Endothelial cell of umbilical vein (primary cell): ENCODE results near the gene LAMTOR2. TPM values are rescaled to one million over a fixed set of nuclear protein-coding genes. Genes with fewer than 3 reads are reported as not detected.

Experiments
- BruUV-seq: library from RNA; stranded (reverse); fragments of 400-500 nt; replicated peaks from 2 replicates; lab custom pipeline; 2021; lab: Mats Ljungman, UMichigan
- CTCF ChIA-PET: fragments of 300-600, 350-600 bp; sonication (Branson Sonifier 250); formaldehyde crosslinking; loops from one replicate; lab custom pipeline; 2021; ENCODE audit warnings: antibody characterized with exemption, inconsistent platforms; lab: Charles Lee
- POLR2A ChIA-PET: fragments of 300-600, 350-600 bp; sonication (Branson Sonifier 250); formaldehyde crosslinking; loops from one replicate; lab custom pipeline; 2021; ENCODE audit warnings: antibody characterized with exemption, inconsistent platforms; lab: Charles Lee
- DNase-seq: peaks from one replicate; pipeline ENCODE4 v3.0.0-alpha.2; 2011; ENCODE audit warnings: low read depth, low spot score
- FAIRE-seq: peaks from 2 replicates; lab custom pipeline; 2011; peaks lifted over from hg19 to GRCh38; lab: Jason Lieb, UNC
- H2AFZ ChIP-seq: 2 replicates; pipeline ENCODE4 v1.6.0; 2012; ENCODE audit warnings: low read depth, low read length, control low read depth, inconsistent platforms
- H3K27ac ChIP-seq: 2 replicates; pipeline ENCODE4 v1.5.1; 2011; ENCODE audit warnings: low read depth, mild to moderate bottlenecking, control low read depth, low read length, moderate library complexity; ENCODE audit not compliant: insufficient read depth
- H3K27me3 ChIP-seq, 2 experiments: 2 replicates each; pipeline versions ENCODE4 v1.6.0 to v1.6.1; 2011; ENCODE audit warnings: low read length in 2 of 2, mixed read lengths in 1 of 2; ENCODE audit not compliant: control insufficient read depth in 2 of 2, insufficient read depth in 2 of 2
- H3K36me3 ChIP-seq, 2 experiments: 2 replicates in 1 of 2; 3 replicates in 1 of 2; pipeline ENCODE4 v1.5.1; 2011; ENCODE audit warnings: low read length in 2 of 2, mild to moderate bottlenecking in 1 of 2, moderate library complexity in 1 of 2; ENCODE audit not compliant: control insufficient read depth in 2 of 2, insufficient read depth in 2 of 2; ENCODE audit errors: extremely low read depth in 1 of 2
- H3K4me1 ChIP-seq: 3 replicates; pipeline ENCODE4 v1.5.1; 2011; ENCODE audit warnings: mild to moderate bottlenecking, low read length; ENCODE audit not compliant: control insufficient read depth, insufficient read depth; ENCODE audit errors: extremely low read depth
- H3K4me2 ChIP-seq: 2 replicates; pipeline ENCODE4 v1.6.1; 2011; ENCODE audit warnings: low read length, control low read depth, mixed read lengths; ENCODE audit not compliant: insufficient read depth
- H3K4me3 ChIP-seq, 3 experiments: fragments of 200-600 bp in 1 of 3; sonication (generic), shearing (Covaris generic) in 1 of 3; replicated peaks in 1 of 3; 2 replicates each; pipeline ENCODE4 v1.5.1; 2011 to 2016; ENCODE audit warnings: control low read depth in 3 of 3, low read length in 3 of 3, mild to moderate bottlenecking in 2 of 3, inconsistent platforms in 1 of 3, low read depth in 1 of 3, moderate library complexity in 1 of 3; ENCODE audit not compliant: insufficient read depth in 1 of 3
- H3K79me2 ChIP-seq: 2 replicates; pipeline ENCODE4 v1.6.0; 2012; ENCODE audit warnings: low read length, inconsistent platforms; ENCODE audit not compliant: control insufficient read depth, insufficient read depth
- H3K9ac ChIP-seq: replicated peaks from 2 replicates; pipeline ENCODE3; 2011; ENCODE audit warnings: low read length, control low read depth; ENCODE audit not compliant: insufficient read depth; ENCODE audit errors: extremely low read depth
- H3K9me1 ChIP-seq: replicated peaks from 3 replicates; pipeline ENCODE4 v1.6.0; 2011; ENCODE audit warnings: mild to moderate bottlenecking, low read length; ENCODE audit not compliant: control insufficient read depth, insufficient read depth; ENCODE audit errors: extremely low read depth
- H3K9me3 ChIP-seq: replicated peaks from 2 replicates; pipeline ENCODE4 v1.5.1; 2012; ENCODE audit warnings: low read length, inconsistent platforms; ENCODE audit not compliant: control insufficient read depth, insufficient read depth
- H4K20me1 ChIP-seq: replicated peaks from 2 replicates; pipeline ENCODE3; 2011; ENCODE audit warnings: mild to moderate bottlenecking, low read length; ENCODE audit not compliant: control insufficient read depth, insufficient read depth; ENCODE audit errors: extremely low read depth
- EZH2 ChIP-seq: IDR thresholded peaks from 2 replicates; pipeline ENCODE4 v1.6.1; 2012; ENCODE audit warnings: borderline replicate concordance, low read depth, mild to moderate bottlenecking, moderate library complexity, low read length, inconsistent platforms; ENCODE audit not compliant: severe bottlenecking
- FOS ChIP-seq: IDR thresholded peaks from 2 replicates; pipeline ENCODE4 v1.6.1; 2011; ENCODE audit warnings: mild to moderate bottlenecking, low read length, moderate library complexity, borderline replicate concordance; ENCODE audit not compliant: insufficient read depth
- GATA2 ChIP-seq: IDR thresholded peaks from 2 replicates; pipeline ENCODE4 v1.7.0; 2011; ENCODE audit warnings: low read depth, mild to moderate bottlenecking, moderate library complexity, mixed read lengths, low read length; ENCODE audit not compliant: insufficient read length, insufficient read depth
- JUN ChIP-seq: IDR thresholded peaks from 2 replicates; pipeline ENCODE4 v1.6.1; 2011; ENCODE audit warnings: borderline replicate concordance, low read depth; ENCODE audit not compliant: insufficient read length, insufficient read depth
- MYC ChIP-seq: IDR thresholded peaks from one replicate; pipeline ENCODE4 v1.6.1; 2011; ENCODE audit warnings: mild to moderate bottlenecking, low read depth, low read length
- POLR2A ChIP-seq: IDR thresholded peaks from 2 replicates; pipeline ENCODE4 v1.6.1; 2012; ENCODE audit warnings: low read depth, mild to moderate bottlenecking, control low read depth, low read length
- POLR2AphosphoS5 ChIP-seq: IDR thresholded peaks from 2 replicates; pipeline ENCODE4 v1.6.1; 2012; ENCODE audit warnings: low read depth, mild to moderate bottlenecking, control low read depth, low read length, moderate library complexity; ENCODE audit not compliant: insufficient read depth
- dilution Hi-C: fragments of 300-500 bp; cut with MboI; formaldehyde crosslinking; loops from one replicate; pipeline ENCODE4 v1.15.0; 2019; ENCODE audit warnings: low sequenced_read_pairs; ENCODE audit not compliant: extremely low pct_ligation_motif_present
- intact Hi-C: fragments of 100-400 bp; cut with micrococcal nuclease; formaldehyde crosslinking; loops from one replicate; pipeline ENCODE4 v1.10.0; 2022
- polyA plus RNA-seq, 4 experiments: library from polyadenylated mRNA; depleted of rRNA in 3 of 4; stranded (reverse) in 3 of 4; unstranded in 1 of 4; fragments of >200 nt; gene quantifications; 2 replicates each; pipeline versions ENCODE4 v1.2.1 to v1.2.3, GENCODE V29; 2011 to 2012; ENCODE audit warnings: missing spikeins in 1 of 4
- total RNA-seq: library from RNA; stranded (reverse); gene quantifications from 2 replicates; pipeline ENCODE4 v1.2.3, GENCODE V29; 2021
- TF ChIP-seq, protein P1 (sequence below), 2 donors: IDR thresholded peaks; 1 replicate in 1 of 2; 2 replicates in 1 of 2; pipeline ENCODE4 v1.5.1; 2011; ENCODE audit warnings: low read length in 2 of 2, mild to moderate bottlenecking in 2 of 2, moderate library complexity in 2 of 2, control low read depth in 1 of 2, inconsistent platforms in 1 of 2, low read depth in 1 of 2; ENCODE audit not compliant: insufficient read depth in 1 of 2; ENCODE audit errors: extremely low read depth in 1 of 2
- TF ChIP-seq, protein P2 (sequence below): IDR thresholded peaks from 2 replicates; pipeline ENCODE4 v1.6.1; 2011; ENCODE audit not compliant: insufficient read depth, insufficient read length

LAMTOR2 gene
- total and polyA plus RNA-seq, 2 donors (not counting 3 experiments of a cell fraction or from before 2014, with no cell fraction given) = 77.7 to 136 TPM

DNA sequence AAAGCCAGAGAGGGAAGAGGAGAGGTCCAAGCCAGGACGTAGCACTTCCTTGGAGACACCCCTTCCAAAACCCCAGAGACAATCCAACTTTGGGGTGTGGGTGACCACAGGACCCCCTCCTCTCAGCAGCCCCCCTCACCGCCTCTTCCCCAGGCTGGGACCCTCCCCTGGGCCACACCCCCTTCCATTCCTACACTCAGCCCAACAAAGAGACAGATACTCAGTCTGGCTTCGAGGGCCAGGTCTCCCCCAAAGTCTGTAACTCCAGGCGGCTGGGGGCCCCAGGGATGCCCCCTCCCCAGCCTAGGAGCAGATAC is 26.2 kb downstream of the LAMTOR2 start:
- POLR2A ChIA-PET = no interaction called here
- DNase-seq (no peak), FAIRE-seq (peak; percentile 42)
- Histone ChIP-seq H3K9ac (peak overlapping the region; percentile 70), H3K9me3 (no peaks in the 10 kb centered on the region), H3K4me1 (peaks cover 18% of the 10 kb centered on the region), H3K36me3 (peaks cover 8 to 20% of the 10 kb centered on the region in 2 experiments), H4K20me1 (no peaks in the 10 kb centered on the region), H3K27me3 (no peaks in the 10 kb centered on the region), H3K4me2 (peak overlapping the region; percentile 76), H3K27ac (no peak overlapping the region), H3K9me1 (no peaks in the 10 kb centered on the region), H2AFZ (no peak overlapping the region), H3K79me2 (peaks cover 46% of the 10 kb centered on the region), H3K4me3 (peak overlapping the region; percentile 88 to 97 (median 91))
- CTCF ChIA-PET = interaction anchor here (2.5 to 2.7 kb wide), 2 partner anchors 14 to 49 kb away, joined by 9 to 11 read pairs; no protein-coding TSS in a partner anchor
- no peak for TF ChIP-seq FOS
- no peak for TF ChIP-seq MYC
- TF ChIP-seq, protein P1, sequence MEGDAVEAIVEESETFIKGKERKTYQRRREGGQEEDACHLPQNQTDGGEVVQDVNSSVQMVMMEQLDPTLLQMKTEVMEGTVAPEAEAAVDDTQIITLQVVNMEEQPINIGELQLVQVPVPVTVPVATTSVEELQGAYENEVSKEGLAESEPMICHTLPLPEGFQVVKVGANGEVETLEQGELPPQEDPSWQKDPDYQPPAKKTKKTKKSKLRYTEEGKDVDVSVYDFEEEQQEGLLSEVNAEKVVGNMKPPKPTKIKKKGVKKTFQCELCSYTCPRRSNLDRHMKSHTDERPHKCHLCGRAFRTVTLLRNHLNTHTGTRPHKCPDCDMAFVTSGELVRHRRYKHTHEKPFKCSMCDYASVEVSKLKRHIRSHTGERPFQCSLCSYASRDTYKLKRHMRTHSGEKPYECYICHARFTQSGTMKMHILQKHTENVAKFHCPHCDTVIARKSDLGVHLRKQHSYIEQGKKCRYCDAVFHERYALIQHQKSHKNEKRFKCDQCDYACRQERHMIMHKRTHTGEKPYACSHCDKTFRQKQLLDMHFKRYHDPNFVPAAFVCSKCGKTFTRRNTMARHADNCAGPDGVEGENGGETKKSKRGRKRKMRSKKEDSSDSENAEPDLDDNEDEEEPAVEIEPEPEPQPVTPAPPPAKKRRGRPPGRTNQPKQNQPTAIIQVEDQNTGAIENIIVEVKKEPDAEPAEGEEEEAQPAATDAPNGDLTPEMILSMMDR (IDR thresholded peaks at IDR 0.05; ENCODE audit: extremely low read depth in 1 of 2, insufficient read depth in 1 of 2, low read depth in 1 of 2, low read length in 2 of 2) = no peak
- no peak for TF ChIP-seq POLR2AphosphoS5
- TF ChIP-seq, protein P2, sequence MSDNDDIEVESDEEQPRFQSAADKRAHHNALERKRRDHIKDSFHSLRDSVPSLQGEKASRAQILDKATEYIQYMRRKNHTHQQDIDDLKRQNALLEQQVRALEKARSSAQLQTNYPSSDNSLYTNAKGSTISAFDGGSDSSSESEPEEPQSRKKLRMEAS = no peak
- no peak for TF ChIP-seq GATA2
- no peak for TF ChIP-seq EZH2
- TF ChIP-seq JUN = no peak
- TF ChIP-seq POLR2A = no peak
- BruUV-seq = no TSS peak
- intact Hi-C loops = loop anchor here (10.0 kb wide), 1 partner anchor 254 kb away; the partner anchor contains the start of genes CCT3 and TSACC
- dilution Hi-C loops = no loop called here
